Adrenal gland (tissue), 12 donors: ENCODE data around the gene GPC6. TPM values are rescaled to one million over a fixed set of nuclear protein-coding genes. Genes with fewer than 3 reads are reported as not detected.

Experiments
- DNase-seq, 7 donors: peaks; one replicate each; pipeline ENCODE4 v3.0.0-alpha.2; 2019 to 2020
- H3K27ac ChIP-seq, 5 donors: fragments of 200-600 bp; sonication (generic) in 4 of 5; 1 replicate in 3 of 5; 2 replicates in 2 of 5; pipeline versions ENCODE4 v1.5.1 to v1.8.0; 2016 to 2020; ENCODE audit warnings: mild to moderate bottlenecking in 1 of 5
- H3K27me3 ChIP-seq: fragments of 200-600 bp; 2 replicates; pipeline ENCODE4 v1.8.0; 2021
- H3K36me3 ChIP-seq, 2 donors: fragments of 200-600 bp; replicated peaks in 1 of 2; 1 replicate in 1 of 2; 2 replicates in 1 of 2; pipeline versions ENCODE4 v1.5.1 to v1.8.0; 2018 to 2022
- H3K4me1 ChIP-seq, 2 donors: fragments of 200-600 bp; replicated peaks in 1 of 2; 1 replicate in 1 of 2; 2 replicates in 1 of 2; pipeline versions ENCODE4 v1.5.1 to v1.8.0; 2018 to 2021
- H3K4me3 ChIP-seq, 4 donors: fragments of 200-600 bp; sonication (generic) in 3 of 4; one replicate each; pipeline ENCODE4 v1.5.1; 2016 to 2018
- H3K9me3 ChIP-seq, 3 donors: fragments of 200-600 bp; sonication (generic) in 1 of 3; replicated peaks in 1 of 3; 1 replicate in 2 of 3; 2 replicates in 1 of 3; pipeline versions ENCODE4 v1.5.1 to v1.8.0; 2016 to 2021
- POLR2A ChIP-seq, 2 donors: fragments of 450-650 bp; IDR thresholded peaks; one replicate each; pipeline ENCODE4 v1.6.1; 2017; ENCODE audit warnings: antibody characterized with exemption in 2 of 2, mild to moderate bottlenecking in 2 of 2, moderate library complexity in 1 of 2
- WGBS, 4 donors: extraction: QIAGEN DNeasy Blood & Tissue Kit in 2 of 4; methylation state at CpG; one replicate each; pipeline versions ENCODE4 v1.1.5 to v1.1.7; 2013 to 2017; 5-methylcytosine and 5-hydroxymethylcytosine counted together
- intact Hi-C, 2 donors: fragments of 100-400 bp; cut with DNase I; formaldehyde crosslinking; loops; one replicate each; pipeline versions ENCODE4 v1.14.1 to v1.15.0; 2022 to 2023
- polyA plus RNA-seq, 3 donors: library from polyadenylated mRNA; stranded (reverse); fragments of 200-250 nt in 2 of 3; fragments of 350-450 nt in 1 of 3; fragmentation: Illumina TruSeq in 1 of 3; extraction: RNeasy Lipid Tissue Mini Kit (QIAGEN cat#74804) in 1 of 3; gene quantifications; one replicate each; pipeline ENCODE4 v1.2.3, GENCODE V29; 2013 to 2014
- total RNA-seq, 9 donors: library from RNA; depleted of rRNA in 4 of 9; stranded (reverse); fragments of >200 nt in 4 of 9; fragments of 120-200 nt in 1 of 9; fragmentation: NEBNext Ultra II Directional in 1 of 9; extraction: Animal tissue kit (Norgen Biotek cat#: 25700) in 1 of 9; gene quantifications; one replicate each; pipeline versions ENCODE4 v1.1.0 to v1.2.4, GENCODE V29; 2013 to 2023
- TF ChIP-seq, protein P1 (sequence below), 6 experiments: fragments of 450-650 bp in 4 of 6; fragments of 200-600 bp in 2 of 6; sonication (generic) in 1 of 6; IDR thresholded peaks; 1 replicate in 5 of 6; 2 replicates in 1 of 6; pipeline versions ENCODE4 v1.5.1 to v1.8.0; 2016 to 2021; ENCODE audit warnings: antibody characterized with exemption in 6 of 6, mild to moderate bottlenecking in 2 of 6, moderate library complexity in 1 of 6
- donor health status: healthy with polysubstance abuse.
- donor health status: Bipolar disorder and iron deficiency.
- donor health status: DM: yes; HTN: yes; CAD: no.
- donor health status: DM: no; HTN: no; CAD: no.
- donor health status: DM: no; HTN: no; CAD: no.
- donor health status: DM: yes; HTN: yes; CAD: no.

GPC6 gene
- total and polyA plus RNA-seq, 12 donors = 0.37 to 62.3 (median 2.5) TPM

DNA sequence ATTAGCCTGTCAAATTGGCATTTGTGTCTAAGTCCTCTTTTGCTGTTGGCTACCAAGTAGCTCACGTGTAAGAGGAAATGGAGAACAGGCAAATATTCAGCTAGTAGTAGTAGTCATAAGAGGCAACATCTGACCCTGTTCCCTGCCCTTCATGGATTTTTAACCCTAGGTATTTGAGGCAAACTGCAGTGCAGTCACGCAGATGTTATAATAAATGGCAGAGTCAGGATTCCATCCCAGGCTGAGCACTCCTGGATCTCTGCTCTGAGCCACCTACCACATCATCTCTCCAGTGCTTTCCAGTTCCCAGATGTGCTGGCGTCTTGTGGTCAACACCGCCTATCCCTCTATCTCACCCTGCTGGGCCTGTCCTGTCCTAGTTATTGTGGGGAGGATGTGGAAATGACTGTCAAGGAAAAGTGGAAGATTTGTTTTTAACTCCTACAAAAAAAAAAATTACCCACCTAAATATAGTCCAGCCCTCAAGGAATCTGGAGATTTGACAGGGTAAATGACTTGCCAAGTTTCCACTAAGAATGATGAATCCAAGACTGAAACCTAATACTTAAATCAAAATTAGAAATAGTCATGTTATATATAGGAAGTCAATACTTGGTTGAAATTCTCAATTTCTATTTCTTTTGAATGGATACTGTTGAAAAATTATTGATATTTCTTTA, 322.9 kb downstream of the GPC6 start:
- Histone ChIP-seq H3K36me3 (no peaks in the 10 kb centered on the region), H3K27ac (no peak overlapping the region), H3K9me3 (peaks cover 0 to 4% (median 0%) of the 10 kb centered on the region in 3 donors), H3K4me3 (no peak overlapping the region), H3K4me1 (no peaks in the 10 kb centered on the region), H3K27me3 (no peaks in the 10 kb centered on the region)
- DNase-seq = no peak
- WGBS, 4 donors = 72 to 93% (median 83%) methylated on average over 4 of the region's 4 CpGs
- intact Hi-C loops = no loop called here
- TF ChIP-seq, protein P1, sequence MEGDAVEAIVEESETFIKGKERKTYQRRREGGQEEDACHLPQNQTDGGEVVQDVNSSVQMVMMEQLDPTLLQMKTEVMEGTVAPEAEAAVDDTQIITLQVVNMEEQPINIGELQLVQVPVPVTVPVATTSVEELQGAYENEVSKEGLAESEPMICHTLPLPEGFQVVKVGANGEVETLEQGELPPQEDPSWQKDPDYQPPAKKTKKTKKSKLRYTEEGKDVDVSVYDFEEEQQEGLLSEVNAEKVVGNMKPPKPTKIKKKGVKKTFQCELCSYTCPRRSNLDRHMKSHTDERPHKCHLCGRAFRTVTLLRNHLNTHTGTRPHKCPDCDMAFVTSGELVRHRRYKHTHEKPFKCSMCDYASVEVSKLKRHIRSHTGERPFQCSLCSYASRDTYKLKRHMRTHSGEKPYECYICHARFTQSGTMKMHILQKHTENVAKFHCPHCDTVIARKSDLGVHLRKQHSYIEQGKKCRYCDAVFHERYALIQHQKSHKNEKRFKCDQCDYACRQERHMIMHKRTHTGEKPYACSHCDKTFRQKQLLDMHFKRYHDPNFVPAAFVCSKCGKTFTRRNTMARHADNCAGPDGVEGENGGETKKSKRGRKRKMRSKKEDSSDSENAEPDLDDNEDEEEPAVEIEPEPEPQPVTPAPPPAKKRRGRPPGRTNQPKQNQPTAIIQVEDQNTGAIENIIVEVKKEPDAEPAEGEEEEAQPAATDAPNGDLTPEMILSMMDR (IDR thresholded peaks at IDR 0.05) = no peak
- no peak for TF ChIP-seq POLR2A (IDR thresholded peaks at IDR 0.05)

GRCh38 chr13:93550236-93550635, 323.6 kb downstream of the GPC6 start:
- Histone ChIP-seq H3K36me3 (no peaks in the 10 kb centered on the region), H3K4me1 (no peaks in the 10 kb centered on the region), H3K27me3 (no peaks in the 10 kb centered on the region), H3K4me3 (no peak overlapping the region), H3K9me3 (peaks cover 0 to 4% (median 0%) of the 10 kb centered on the region in 3 donors), H3K27ac (no peak overlapping the region)
- no peak for TF ChIP-seq POLR2A (IDR thresholded peaks at IDR 0.05)
- TF ChIP-seq, protein P1 (IDR thresholded peaks at IDR 0.05) = no peak
- DNase-seq = no peak
- intact Hi-C loops = no loop called here

- no peaks in the 10 kb centered on the region for H3K27me3 ChIP-seq
- peaks cover 0 to 4% (median 0%) of the 10 kb centered on the region in 3 donors for H3K9me3 ChIP-seq
- intact Hi-C loops = no loop called here
- TF ChIP-seq POLR2A (IDR thresholded peaks at IDR 0.05) = no peak
- TF ChIP-seq, protein P1 (IDR thresholded peaks at IDR 0.05) = no peak
- no peaks in the 10 kb centered on the region for H3K36me3 ChIP-seq
- no peaks in the 10 kb centered on the region for H3K4me1 ChIP-seq
- no peak overlapping the region for H3K27ac ChIP-seq
- no peak overlapping the region for H3K4me3 ChIP-seq
- no peak for DNase-seq
Observed at GRCh38 chr13:93552596-93552995, 326.0 kb downstream of the GPC6 start.

- Histone ChIP-seq H3K27ac (no peak overlapping the region), H3K27me3 (no peaks in the 10 kb centered on the region), H3K4me1 (no peaks in the 10 kb centered on the region), H3K4me3 (no peak overlapping the region), H3K36me3 (no peaks in the 10 kb centered on the region), H3K9me3 (peaks cover 0 to 4% (median 0%) of the 10 kb centered on the region in 3 donors)
- DNase-seq = no peak
- WGBS, 4 donors = 70 to 79% (median 73%) methylated on average over 3 of the region's 3 CpGs
- no peak for TF ChIP-seq POLR2A (IDR thresholded peaks at IDR 0.05)
- TF ChIP-seq, protein P1 (IDR thresholded peaks at IDR 0.05) = no peak
- intact Hi-C loops = no loop called here
Observed at GRCh38 chr13:93554514-93554913, 327.9 kb downstream of the GPC6 start.
